GM19438 (cell line): ENCODE measurements around the gene NADK.

Experiments
- ATAC-seq: cut with Tn5 transposase; IDR thresholded peaks from one replicate; pipeline ENCODE4 v1.9.1; 2021; ENCODE audit warnings: low read depth; ENCODE audit not compliant: unreplicated experiment

The NADK gene

GRCh38 chr1:1777950-1778662 lies at the start of gene NADK:
NADK (minus strand) TSS chr1:1778470; CDS start chr1:1765406, 13,064 bp downstream.
- peak; percentile 21 for ATAC-seq

- no peak for ATAC-seq
Observed at GRCh38 chr1:1827089-1827848, 49.0 kb upstream of the NADK start.

- no peak for ATAC-seq
Observed at GRCh38 chr1:1826356-1827088, 48.3 kb upstream of the NADK start.

GRCh38 chr1:1825217-1825616 lies 46.9 kb upstream of the NADK start:
- ATAC-seq: no peak

GRCh38 chr1:1819762-1820161 lies 41.5 kb upstream of the NADK start:
- no peak for ATAC-seq

- ATAC-seq: no peak
Observed at GRCh38 chr1:1817221-1817620, 39.0 kb upstream of the NADK start.

- ATAC-seq: no peak
Observed at GRCh38 chr1:1815606-1816281, 37.5 kb upstream of the NADK start.

- ATAC-seq: no peak
Observed at GRCh38 chr1:1809489-1809888, 31.2 kb upstream of the NADK start.

- no peak for ATAC-seq
Observed at GRCh38 chr1:1808206-1808605, 29.9 kb upstream of the NADK start.

GRCh38 chr1:1806890-1807289 lies 28.6 kb upstream of the NADK start:
- ATAC-seq: no peak

- no peak for ATAC-seq
Observed at GRCh38 chr1:1804301-1804700, 26.0 kb upstream of the NADK start.

GRCh38 chr1:1802871-1803270 lies 24.6 kb upstream of the NADK start:
- no peak for ATAC-seq

- ATAC-seq: peak; percentile 84
Observed at GRCh38 chr1:1799716-1800115, 21.4 kb upstream of the NADK start.

GRCh38 chr1:1797731-1798341 lies 19.6 kb upstream of the NADK start:
- ATAC-seq: no peak

GRCh38 chr1:1796466-1796865 lies 18.2 kb upstream of the NADK start:
- ATAC-seq: no peak

GRCh38 chr1:1794999-1795398 lies 16.7 kb upstream of the NADK start:
- no peak for ATAC-seq

- no peak for ATAC-seq
Observed at GRCh38 chr1:1793481-1794244, 15.4 kb upstream of the NADK start.

- ATAC-seq: no peak
Observed at GRCh38 chr1:1788646-1789431, 10.6 kb upstream of the NADK start.

- ATAC-seq: no peak
Observed at GRCh38 chr1:1788136-1788535, 9.9 kb upstream of the NADK start.
